GM18870 (cell line): Measurements from ENCODE around the gene MORC1.
"Not testable (repeated sequence)": the region's sequence is repeated elsewhere in the genome, so short reads cannot be mapped to it uniquely, and the experiment has no call there.

ENCODE experiments used
- ATAC-seq: cut with Tn5 transposase; IDR thresholded peaks from one replicate; pipeline ENCODE4 v1.9.1; 2021; ENCODE audit warnings: moderate library complexity; ENCODE audit not compliant: unreplicated experiment

The MORC1 gene, protein sequence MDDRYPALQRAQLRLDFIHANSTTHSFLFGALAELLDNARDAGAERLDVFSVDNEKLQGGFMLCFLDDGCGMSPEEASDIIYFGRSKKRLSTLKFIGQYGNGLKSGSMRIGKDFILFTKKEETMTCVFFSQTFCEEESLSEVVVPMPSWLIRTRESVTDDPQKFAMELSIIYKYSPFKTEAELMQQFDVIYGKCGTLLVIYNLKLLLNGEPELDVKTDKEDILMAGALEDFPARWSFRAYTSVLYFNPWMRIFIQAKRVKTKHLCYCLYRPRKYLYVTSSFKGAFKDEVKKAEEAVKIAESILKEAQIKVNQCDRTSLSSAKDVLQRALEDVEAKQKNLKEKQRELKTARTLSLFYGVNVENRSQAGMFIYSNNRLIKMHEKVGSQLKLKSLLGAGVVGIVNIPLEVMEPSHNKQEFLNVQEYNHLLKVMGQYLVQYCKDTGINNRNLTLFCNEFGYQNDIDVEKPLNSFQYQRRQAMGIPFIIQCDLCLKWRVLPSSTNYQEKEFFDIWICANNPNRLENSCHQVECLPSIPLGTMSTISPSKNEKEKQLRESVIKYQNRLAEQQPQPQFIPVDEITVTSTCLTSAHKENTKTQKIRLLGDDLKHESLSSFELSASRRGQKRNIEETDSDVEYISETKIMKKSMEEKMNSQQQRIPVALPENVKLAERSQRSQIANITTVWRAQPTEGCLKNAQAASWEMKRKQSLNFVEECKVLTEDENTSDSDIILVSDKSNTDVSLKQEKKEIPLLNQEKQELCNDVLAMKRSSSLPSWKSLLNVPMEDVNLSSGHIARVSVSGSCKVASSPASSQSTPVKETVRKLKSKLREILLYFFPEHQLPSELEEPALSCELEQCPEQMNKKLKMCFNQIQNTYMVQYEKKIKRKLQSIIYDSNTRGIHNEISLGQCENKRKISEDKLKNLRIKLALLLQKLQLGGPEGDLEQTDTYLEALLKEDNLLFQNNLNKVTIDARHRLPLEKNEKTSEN

DNA sequence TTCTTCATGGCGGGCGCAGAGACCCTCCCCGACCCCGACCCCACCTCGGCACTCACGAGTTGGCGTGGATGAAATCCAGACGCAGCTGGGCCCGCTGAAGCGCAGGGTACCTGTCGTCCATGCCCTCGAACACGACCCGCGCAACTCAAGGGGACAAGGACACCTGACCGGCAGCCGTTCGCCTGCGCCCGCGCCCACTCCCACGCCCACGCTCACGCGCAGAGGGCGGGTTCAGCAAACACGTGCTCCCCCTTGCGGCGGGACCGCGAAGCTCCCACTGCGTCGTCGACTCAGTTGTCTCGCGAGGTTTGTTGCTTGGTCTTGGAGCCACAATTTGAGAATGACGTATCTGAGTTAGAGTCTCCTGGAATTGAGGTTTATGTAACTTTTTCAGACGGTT, at the start of gene MORC1:
TSS of gene MORC1 (minus strand) at position 196 of the 400 bp plus-strand sequence. CDS start at position 121, 75 bp downstream.
- ATAC-seq: no peak

GRCh38 chr3:109165905-109166304, 48.0 kb upstream of the MORC1 start:
- ATAC-seq: no peak

- no peak for ATAC-seq
Measured at GRCh38 chr3:109161487-109162123, 43.7 kb upstream of the MORC1 start.

DNA sequence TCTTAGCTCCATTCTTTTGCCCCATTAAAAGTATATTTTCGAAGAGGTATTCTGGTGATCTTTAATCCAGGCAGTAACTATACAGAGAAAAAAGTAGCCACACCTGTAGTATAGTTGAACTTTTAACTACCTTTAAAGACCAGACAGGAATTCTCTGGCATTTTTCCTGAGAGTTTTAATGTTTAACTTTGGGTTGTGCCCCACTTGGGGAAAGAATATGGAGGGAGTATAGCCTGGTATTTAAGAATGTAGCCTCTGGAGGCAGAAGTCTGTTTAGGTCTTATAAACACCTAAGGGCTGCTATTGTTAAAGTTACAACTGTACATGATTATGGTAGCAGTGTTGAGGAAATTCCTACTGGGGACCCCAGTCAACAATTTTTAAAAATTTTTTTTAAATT, 37.9 kb upstream of the MORC1 start:
- ATAC-seq: no peak

DNA sequence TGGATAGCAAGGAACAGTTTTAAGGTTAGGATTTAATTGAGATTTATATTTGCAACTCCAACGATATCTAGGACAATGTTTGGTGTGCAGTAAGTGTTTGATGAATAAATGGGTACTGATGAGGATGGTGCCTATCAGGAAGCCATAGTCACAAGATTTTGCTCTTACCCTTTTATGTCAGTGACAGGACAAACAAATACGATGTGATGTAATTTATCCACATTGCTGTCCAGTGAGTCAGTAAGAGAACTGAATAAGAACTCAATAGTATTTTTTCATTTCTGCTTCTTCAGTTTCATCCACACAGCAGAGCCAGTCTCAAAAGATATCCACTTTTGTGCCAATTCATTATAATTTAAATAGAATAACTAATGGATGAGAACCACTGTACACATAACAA, 37.0 kb upstream of the MORC1 start:
- ATAC-seq: no peak

DNA sequence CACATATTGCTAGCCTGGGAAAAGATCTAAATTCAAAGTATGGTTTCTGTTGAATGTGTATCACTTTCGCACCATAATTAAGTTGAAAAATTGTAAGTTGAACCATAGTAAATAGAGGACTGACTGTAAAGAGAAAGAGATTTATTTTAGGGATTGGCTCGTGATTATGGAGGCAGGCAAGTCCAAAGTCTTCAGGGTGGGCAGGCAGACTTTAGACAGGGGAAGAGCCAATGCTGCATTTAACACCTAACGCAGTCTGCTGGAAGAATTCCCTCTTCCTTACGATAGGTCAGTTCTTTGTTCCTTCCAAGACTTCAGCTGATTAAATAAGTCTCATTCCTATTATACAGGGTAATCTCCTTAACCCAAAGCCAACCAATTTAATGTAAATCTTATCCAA, 34.4 kb upstream of the MORC1 start:
- ATAC-seq: no peak

DNA sequence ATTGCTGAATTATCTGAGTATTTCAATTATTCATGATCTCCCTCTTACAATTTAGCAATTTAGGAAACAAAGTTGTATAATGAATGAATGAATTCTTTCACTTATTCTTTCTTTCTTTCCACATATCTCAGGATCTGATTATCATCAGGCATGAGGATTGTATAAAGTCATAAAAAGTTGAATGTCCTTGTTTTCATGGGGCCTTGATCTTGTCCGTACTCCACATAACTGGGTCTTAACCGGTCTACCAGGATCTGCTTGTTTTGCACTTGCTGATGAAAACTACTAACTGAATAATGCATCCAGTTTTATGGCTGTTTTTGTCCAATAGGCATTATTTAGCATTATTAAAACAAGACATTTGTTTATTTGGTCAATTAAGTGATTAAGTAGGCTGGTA, 31.1 kb upstream of the MORC1 start:
- ATAC-seq: no peak

- ATAC-seq: no peak
Measured at GRCh38 chr3:109143646-109144045, 25.7 kb upstream of the MORC1 start.

DNA sequence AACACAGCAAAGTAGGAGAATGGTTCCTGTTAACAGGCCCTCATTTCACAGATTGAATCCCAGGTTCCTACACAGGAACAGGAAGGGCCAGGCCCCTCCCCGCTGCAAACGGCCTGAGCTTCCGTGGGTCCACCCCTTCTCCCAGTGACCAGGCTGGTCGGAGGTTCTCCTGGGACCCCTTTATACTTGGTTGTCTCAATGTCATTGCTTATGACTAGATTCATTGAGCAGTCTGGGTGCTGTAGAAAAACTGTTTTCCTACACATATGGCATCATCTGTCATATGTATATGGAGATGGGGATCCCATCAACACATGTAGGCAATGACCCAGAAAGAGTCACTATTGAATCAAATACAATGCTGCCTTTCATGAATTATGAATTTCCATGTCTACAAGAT, 22.4 kb upstream of the MORC1 start:
- no peak for ATAC-seq

DNA sequence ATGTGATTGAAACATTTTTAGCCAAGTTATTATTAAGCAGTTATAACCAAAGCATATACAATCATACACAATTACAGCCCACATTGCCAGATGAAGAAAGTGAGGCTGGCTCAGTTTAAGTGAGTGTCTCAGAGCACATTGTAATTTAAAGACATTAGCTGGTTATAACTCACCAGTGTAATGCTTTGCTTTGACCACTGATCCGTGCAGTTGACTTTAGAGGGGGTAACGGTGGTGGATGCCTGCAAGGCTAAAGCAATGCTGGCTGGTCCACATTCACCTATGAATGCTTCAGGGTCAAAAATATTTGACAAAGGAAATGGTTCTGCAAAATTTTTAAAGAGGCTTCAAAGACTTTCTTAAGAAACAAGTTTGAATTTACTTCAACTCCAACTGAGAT, 19.8 kb upstream of the MORC1 start:
- ATAC-seq: no peak

GRCh38 chr3:109136523-109136922, 18.6 kb upstream of the MORC1 start, which contains the start of gene C3orf85:
Gene C3orf85, plus strand, starts transcription at chr3:109136719. Its CDS starts 129 bp downstream, at chr3:109136848.
- no peak for ATAC-seq

GRCh38 chr3:109133474-109133816, 15.5 kb upstream of the MORC1 start:
- not testable (repeated sequence) for ATAC-seq

DNA sequence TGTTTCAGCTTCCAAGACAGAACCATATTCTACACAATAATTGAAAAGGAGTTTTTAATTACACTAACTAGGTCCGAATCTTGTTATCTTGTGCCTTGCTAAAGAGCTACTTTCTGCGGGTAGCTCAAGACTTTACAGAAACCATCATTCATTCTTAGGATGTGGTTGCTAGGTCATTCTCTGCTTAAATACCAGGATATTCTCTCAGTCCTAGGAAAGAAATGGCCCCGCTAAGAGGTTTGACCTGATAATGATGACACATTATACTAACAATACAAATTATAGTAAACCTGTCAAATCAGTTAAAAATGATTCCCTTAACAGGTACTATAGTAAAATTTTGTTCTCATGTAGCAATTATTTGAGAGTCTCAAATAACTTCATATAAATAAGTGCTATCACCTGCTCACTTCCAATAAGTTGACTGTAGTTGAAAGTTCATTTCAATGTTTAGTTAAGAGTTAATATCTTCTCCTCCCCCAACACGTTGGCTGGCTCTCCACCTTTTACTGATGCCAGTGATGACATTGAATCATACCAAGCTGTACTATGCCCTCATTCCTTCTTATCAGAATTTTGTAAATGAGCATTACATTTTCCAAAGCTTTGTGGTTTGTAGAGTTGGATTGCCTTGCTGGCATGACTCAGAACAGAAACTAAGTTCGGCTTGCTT, 15.0 kb upstream of the MORC1 start:
- no peak for ATAC-seq

- ATAC-seq: no peak
Measured at GRCh38 chr3:109131276-109131675, 13.3 kb upstream of the MORC1 start.

- no peak for ATAC-seq
Measured at GRCh38 chr3:109127553-109127952, 9.6 kb upstream of the MORC1 start.

DNA sequence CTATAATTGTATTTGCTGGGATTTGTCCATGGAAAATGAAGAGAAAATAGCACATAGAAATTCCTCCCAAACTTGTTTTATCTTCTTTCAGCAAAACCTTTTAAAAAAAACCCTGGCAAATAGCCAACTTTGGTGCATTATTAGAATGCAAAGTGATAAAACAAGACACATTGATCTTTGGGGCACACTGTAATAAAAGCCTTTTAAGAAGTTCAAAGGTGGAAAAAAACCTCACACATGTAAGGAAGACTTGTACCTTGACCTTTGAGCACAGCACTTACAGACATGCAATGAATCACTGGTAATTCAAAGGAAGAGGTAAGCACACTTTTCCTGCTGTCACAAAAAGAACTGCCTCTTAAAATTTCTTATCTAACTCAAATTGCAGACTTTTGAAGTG, 8.0 kb upstream of the MORC1 start:
- no peak for ATAC-seq

DNA sequence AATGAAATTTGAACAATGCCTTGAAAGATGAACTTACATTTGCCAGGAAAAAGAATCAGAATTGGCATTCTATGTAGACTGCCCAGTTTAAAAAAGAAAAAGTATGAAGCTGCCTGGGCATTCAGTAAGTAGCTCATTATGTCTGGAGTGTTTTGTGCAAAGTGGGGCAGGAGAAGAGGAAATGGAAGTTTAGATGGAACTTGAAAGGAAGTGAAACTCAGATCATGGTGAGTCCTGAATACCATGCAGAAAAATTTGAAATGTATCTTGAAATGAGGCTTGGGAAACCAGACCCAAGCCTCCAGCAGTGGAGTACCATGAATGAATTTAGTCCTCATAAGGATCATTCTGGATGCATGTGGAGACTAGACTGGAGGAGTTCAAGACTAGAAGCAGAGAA, 4.8 kb upstream of the MORC1 start:
- no peak for ATAC-seq

DNA sequence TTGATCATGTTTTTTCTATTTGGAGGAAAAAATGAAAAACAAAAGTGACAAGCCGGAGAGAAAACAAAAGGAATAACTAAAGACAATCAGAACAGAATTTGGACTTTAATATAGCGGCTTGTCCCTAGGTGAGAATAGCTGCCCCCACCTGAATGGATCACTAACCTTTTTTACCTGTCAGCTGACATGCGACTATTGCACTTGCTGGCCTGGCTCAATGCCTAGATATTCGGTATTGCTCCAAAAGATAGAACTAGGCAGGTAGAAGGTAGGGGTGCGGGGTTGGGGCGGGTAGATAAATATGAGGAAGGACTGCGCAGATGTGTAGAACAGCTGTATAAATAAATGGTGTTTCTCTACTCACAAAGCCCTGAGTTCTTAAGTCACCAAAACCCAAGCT, 650 bp upstream of the MORC1 start:
- no peak for ATAC-seq

- ATAC-seq: no peak
Measured at GRCh38 chr3:109116031-109116430, 1.9 kb downstream of the MORC1 start.

DNA sequence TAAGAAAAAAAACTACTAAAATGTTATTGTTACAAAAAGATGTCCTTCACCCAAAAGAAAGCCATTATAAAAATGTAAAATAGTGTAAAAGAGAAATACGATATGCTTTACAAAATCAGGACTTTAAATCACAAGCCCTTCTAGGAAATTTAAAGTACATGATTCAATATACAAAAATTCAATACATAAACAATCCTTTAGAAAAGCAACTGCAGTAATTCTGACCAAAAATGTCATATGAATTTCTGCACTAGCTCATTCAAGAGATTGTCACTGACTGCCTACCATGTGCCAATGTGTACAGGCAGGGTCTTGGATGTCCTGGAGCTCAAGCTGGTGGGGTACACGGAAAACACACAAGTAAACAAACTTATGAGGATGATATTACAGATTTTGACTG, 2.5 kb downstream of the MORC1 start:
- ATAC-seq: no peak

DNA sequence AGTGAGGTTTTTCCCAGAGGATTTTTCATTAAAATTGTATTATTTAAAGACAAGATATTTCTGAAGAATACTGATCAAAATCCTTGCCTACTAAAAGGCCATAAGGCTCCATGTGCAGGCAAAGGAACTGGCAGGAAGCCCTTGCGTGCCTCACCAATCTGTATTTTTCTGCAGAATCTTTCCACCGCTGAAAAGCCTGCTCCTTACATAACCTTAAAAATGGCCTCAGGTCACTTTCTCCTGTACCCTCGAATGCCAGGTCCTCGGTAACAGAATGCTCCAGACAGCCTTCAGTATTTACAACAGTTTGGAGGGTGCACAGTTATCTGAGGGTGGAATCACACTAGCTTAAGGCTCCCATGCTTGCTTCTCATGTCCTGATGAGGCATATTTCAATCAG, 3.2 kb downstream of the MORC1 start:
- no peak for ATAC-seq
